Activated CD8-positive, alpha-beta T cell treated with anti-CD3 and anti-CD28 coated beads, Interleukin-2, amount 10 ng/mL, durations not matched to agents 7 days and 5 days (primary cell): ENCODE measurements around the gene CNPPD1. TPM values are rescaled to one million over a fixed set of nuclear protein-coding genes. Genes with fewer than 3 reads are reported as not detected.
A peak's percentile ranks its signal among the peaks of the same experiment; 100 is the strongest.

Experiments
- ATAC-seq: fragments of 150-1000 bp; cut with Tn5 transposase; one replicate; pipeline ENCODE4 v1.10.0; 2021; ENCODE audit warnings: moderate library complexity
- CTCF ChIA-PET: fragments of 350-600 bp; sonication (Branson Sonifier 250); formaldehyde crosslinking; loops from one replicate; lab custom pipeline; 2021; ENCODE audit warnings: antibody characterized with exemption; lab: Charles Lee
- POLR2A ChIA-PET: fragments of 350-600 bp; sonication (Branson Sonifier 250); formaldehyde crosslinking; loops from one replicate; lab custom pipeline; 2021; ENCODE audit warnings: antibody characterized with exemption; lab: Charles Lee
- DNase-seq: peaks from one replicate; pipeline ENCODE4 v3.0.0-alpha.2; 2020
- H3K27ac Mint-ChIP-seq: one replicate; pipeline ENCODE4 v1.8.0; 2021; ENCODE audit warnings: mild to moderate bottlenecking, mixed read lengths
- H3K27me3 Mint-ChIP-seq: one replicate; pipeline ENCODE4 v1.8.0; 2021; ENCODE audit warnings: low read depth, mixed read lengths
- H3K36me3 Mint-ChIP-seq: one replicate; pipeline ENCODE4 v1.8.0; 2021; ENCODE audit warnings: low read depth, mixed read lengths
- H3K4me1 Mint-ChIP-seq: one replicate; pipeline ENCODE4 v1.8.0; 2021; ENCODE audit warnings: low read depth, mixed read lengths
- H3K4me3 Mint-ChIP-seq: one replicate; pipeline ENCODE4 v1.8.0; 2021; ENCODE audit warnings: mild to moderate bottlenecking, mixed read lengths
- H3K9me3 Mint-ChIP-seq: one replicate; pipeline ENCODE4 v1.8.0; 2022; ENCODE audit warnings: mixed read lengths; ENCODE audit not compliant: insufficient read depth
- total RNA-seq, 2 experiments: library from RNA; stranded (reverse); gene quantifications; one replicate each; pipeline ENCODE4 v1.2.3, GENCODE V29; 2021

Gene CNPPD1
- 10 to 100 TPM; 75.1 to 81.4 TPM for total RNA-seq

DNA sequence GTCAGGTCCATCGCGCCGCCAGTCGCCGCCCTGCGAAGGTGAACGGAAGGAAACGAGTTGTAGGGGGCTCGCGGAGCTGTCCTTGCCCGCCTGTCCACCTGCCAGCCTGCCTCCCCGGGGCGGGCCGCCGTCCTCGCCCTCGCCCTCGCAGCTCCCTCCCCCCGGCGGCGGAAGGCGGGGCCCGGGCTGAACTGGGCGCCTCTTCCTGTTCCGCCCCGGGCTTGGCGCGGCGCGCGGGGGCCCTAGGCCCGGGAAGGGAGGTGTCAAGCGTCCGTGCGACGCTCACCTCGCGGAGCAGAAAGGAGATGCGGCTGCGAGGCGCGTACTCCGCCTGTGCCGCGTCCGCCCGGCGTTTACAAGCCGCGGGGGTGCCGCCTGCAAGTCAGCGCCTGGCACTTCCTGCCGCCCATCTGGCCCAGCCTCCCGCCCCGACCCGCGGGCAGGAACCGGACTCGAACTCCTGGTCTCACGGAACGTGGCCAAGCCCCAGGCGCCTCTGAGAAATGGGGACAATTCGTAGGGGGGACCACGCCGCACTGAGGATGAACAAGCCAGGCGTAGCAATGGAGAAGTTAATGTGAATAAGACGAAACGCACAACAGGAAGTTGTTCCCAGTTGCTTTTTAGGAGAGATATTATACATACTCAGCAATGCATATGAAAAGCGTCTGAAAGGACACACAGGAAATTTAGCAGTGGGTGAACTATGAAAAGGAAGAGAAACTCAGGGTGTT lies at the start of gene CNPPD1:
CNPPD1 (minus strand) TSS at position 108 of the 734 bp plus-strand sequence; CDS start at position 11, 97 bp downstream.
- Mint-ChIP-seq H3K36me3 (peaks cover 71% of the 10 kb centered on the region), H3K27ac (peak within 1 kb of the TSS; percentile 95), H3K4me3 (peak within 1 kb of the TSS; percentile 86), H3K27me3 (no peaks in the 10 kb centered on the region), H3K4me1 (peaks cover 58% of the 10 kb centered on the region), H3K9me3 (no peaks in the 10 kb centered on the region)
- ATAC-seq (peak; percentile 84), DNase-seq (peak; percentile 90)
- CTCF ChIA-PET: interaction anchor here (0.9 to 2.7 kb wide), 10 partner anchors 15 to 102 kb away, joined by 3 to 20 read pairs (median 6); partner anchors contain the start of genes DNAJB2, NHEJ1 and ZFAND2B
- POLR2A ChIA-PET: interaction anchor here (0.6 to 3.9 kb wide), 21 partner anchors 12 to 210 kb away, joined by 3 to 49 read pairs (median 4); partner anchors contain the start of genes ABCB6, ANKZF1, ATG9A and DNAJB2

DNA sequence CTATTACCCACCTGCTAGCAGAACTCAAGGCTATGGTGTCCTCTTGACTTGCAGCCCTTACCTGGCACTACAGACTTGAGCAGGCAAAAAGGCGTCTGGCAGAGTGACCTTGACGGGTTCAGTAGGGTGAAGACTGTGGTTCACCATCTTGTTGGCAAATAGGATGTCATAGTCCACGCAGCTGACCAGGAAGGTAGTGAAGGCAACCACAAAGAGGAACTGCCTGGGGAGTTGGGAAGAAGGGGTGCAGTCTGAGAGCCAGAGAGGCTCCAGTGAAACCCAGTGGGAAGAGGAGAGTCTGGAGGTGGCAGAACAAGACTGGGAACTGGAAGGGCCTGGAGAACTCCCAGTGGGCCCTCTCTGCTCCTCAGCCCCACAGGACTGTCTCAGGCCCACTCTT lies 48.6 kb upstream of the CNPPD1 start:
- ATAC-seq: no peak
- DNase-seq: no peak
- Mint-ChIP-seq H3K9me3 (no peaks in the 10 kb centered on the region), H3K4me3 (no peak overlapping the region), H3K4me1 (peaks cover 35% of the 10 kb centered on the region), H3K36me3 (peaks cover 64% of the 10 kb centered on the region), H3K27me3 (no peaks in the 10 kb centered on the region), H3K27ac (no peak overlapping the region)
- POLR2A ChIA-PET: interaction anchor here (0.6 kb wide), 1 partner anchor 106 kb away, joined by 3 read pairs; no protein-coding TSS in a partner anchor
- CTCF ChIA-PET: interaction anchor here (5.5 kb wide), 1 partner anchor 69 kb away, joined by 32 read pairs; no protein-coding TSS in a partner anchor

GRCh38 chr2:219223831-219224610 lies 47.3 kb upstream of the CNPPD1 start:
- no peaks in the 10 kb centered on the region for H3K27me3 Mint-ChIP-seq
- DNase-seq (no peak), ATAC-seq (no peak)
- H3K27ac Mint-ChIP-seq: no peak overlapping the region
- no peaks in the 10 kb centered on the region for H3K9me3 Mint-ChIP-seq
- no peak overlapping the region for H3K4me3 Mint-ChIP-seq
- peaks cover 38% of the 10 kb centered on the region for H3K4me1 Mint-ChIP-seq
- peaks cover 70% of the 10 kb centered on the region for H3K36me3 Mint-ChIP-seq
- POLR2A ChIA-PET: interaction anchor here (0.6 to 1.1 kb wide), 2 partner anchors 30 kb away, joined by 3 to 5 read pairs; partner anchors contain the start of gene TUBA4A
- CTCF ChIA-PET: interaction anchor here (1.2 kb wide), 1 partner anchor 71 kb away, joined by 5 read pairs; no protein-coding TSS in a partner anchor

DNA sequence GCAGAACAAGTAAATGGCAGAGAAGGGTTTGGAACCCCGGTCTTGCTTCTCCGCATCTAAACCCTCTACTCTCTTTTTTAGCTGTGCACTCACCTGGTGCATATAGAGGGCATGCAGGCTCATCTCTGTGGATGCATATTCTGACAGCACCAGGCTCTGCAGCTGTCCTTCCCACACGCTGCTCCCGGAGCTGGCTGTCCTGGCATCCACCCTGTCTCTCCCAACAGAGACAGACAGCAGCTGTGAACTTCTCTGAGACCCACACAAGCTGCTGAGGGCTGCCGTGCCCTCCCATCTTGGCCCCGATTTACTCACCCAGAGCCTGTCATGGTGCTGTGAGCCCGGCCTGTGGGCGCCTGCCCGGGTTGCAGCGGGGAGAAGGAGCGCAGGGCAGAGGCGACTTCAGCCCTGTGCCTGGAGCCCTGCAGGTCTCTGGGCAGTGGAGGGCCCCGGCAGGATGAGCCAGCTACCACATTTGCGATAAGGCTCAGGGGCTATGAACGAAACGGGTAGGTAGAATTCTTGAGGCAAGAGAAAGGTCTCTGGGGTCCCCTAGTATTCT lies 45.3 kb upstream of the CNPPD1 start:
- H3K27me3 Mint-ChIP-seq: no peaks in the 10 kb centered on the region
- ChIA-PET CTCF (no interaction called here), POLR2A (no interaction called here)
- H3K4me1 Mint-ChIP-seq: peaks cover 33% of the 10 kb centered on the region
- peaks cover 58% of the 10 kb centered on the region for H3K36me3 Mint-ChIP-seq
- H3K27ac Mint-ChIP-seq: no peak overlapping the region
- no peaks in the 10 kb centered on the region for H3K9me3 Mint-ChIP-seq
- no peak overlapping the region for H3K4me3 Mint-ChIP-seq
- no peak for DNase-seq
- no peak for ATAC-seq

DNA sequence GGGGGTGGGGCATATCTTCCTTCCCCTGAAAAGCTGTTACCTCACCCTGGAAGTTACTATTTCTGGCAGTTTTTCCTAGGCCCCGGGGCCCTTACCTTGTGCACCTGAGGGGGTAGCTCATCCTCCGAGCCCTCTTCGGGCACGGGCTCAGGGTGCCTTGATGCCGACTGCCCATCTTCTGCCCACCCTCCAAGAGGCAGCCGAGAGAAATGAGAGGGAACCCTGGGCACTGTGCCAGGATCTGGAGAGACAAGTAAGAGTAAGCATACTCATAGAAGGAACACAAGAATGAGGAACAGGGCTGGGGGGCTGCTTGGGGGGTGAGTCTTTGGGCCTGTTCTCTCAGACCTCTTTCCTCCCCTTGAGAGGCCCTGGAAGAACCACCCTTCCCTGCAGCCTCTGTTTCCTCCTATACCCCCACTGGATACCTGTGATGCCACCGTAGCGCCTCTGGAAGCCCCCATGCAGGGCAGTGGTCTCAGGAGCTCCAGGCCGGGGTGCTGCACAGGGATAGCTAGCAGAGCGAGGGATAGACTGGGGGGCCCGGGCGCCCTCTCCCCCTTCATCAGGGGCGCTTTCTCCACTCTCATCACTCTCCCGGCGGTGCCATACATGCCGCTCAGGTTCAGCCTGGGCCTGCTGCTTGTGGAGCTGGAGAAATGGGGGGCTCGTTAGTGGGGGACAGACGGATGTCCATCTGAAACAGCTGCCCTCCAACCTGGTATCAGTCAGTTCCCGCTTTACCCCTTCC lies 44.1 kb upstream of the CNPPD1 start:
- Mint-ChIP-seq H3K36me3 (peaks cover 57% of the 10 kb centered on the region), H3K4me3 (no peak overlapping the region), H3K9me3 (no peaks in the 10 kb centered on the region), H3K27ac (no peak overlapping the region), H3K27me3 (no peaks in the 10 kb centered on the region), H3K4me1 (peaks cover 32% of the 10 kb centered on the region)
- ChIA-PET CTCF (interaction anchor here (0.7 to 2.5 kb wide), 2 partner anchors 11 to 74 kb away, joined by 3 to 11 read pairs; no protein-coding TSS in a partner anchor), POLR2A (interaction anchor here (0.7 to 1.2 kb wide), 2 partner anchors 25 to 33 kb away, joined by 3 to 4 read pairs; partner anchors contain the start of gene TUBA4A)
- ATAC-seq (no peak), DNase-seq (no peak)

GRCh38 chr2:219219784-219220532 lies 43.2 kb upstream of the CNPPD1 start:
- Mint-ChIP-seq H3K4me1 (peaks cover 25% of the 10 kb centered on the region), H3K27ac (no peak overlapping the region), H3K27me3 (no peaks in the 10 kb centered on the region), H3K9me3 (no peaks in the 10 kb centered on the region), H3K36me3 (peaks cover 51% of the 10 kb centered on the region), H3K4me3 (no peak overlapping the region)
- no peak for ATAC-seq
- DNase-seq: no peak
- ChIA-PET CTCF (interaction anchor here (0.7 to 5.9 kb wide), 7 partner anchors 9 to 75 kb away, joined by 3 to 25 read pairs (median 4); partner anchors contain the start of genes NHEJ1 and TUBA4A), POLR2A (interaction anchor here (0.8 to 2.5 kb wide), 5 partner anchors 8 to 59 kb away, joined by 3 to 9 read pairs (median 4); partner anchors contain the start of genes DNAJB2 and ZFAND2B)

DNA sequence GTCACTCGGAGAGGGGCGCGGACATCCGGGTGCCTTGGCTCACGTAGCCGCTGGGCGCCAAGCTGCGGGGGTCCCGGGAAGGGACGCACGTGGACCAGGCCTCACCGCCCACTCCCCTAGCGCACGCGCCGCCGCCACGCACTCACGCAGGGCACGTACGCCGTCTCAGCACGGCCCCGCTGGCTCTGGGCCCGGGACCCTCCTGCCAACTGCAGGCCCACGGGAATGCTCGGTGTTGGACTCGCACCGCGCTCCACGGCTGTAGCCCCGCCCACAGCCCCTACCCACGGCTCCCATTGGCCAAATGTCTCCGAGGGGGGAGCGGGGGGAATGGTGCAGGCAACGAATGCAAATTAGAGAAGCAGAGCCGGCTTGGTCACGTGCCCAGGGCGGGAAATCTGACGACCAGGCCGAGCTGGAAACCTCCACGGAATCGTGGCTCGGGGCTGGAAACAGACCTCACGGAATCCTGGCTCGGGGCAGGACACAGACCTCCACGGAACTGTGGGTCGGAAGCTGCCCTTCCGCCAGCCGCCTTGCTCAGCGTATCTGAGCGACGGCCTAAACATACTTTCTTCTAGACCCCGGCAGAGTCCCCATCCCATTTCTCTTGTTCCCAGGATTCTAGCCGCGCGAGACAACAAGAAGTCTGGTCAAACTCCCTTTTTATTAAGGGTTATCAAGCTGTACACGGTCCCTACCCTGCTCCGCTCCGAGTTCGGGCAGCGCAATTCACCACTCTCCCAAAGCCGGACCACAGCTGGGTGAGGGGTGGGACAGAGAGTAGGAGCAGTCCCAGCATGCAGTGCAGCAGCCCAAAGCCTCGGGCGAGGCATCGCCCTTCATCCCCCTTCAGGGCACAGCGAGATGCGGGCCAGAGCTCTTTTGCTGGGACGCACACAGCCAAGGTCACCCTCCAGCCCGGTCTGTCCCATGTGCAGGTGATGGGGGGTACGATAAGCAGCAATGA lies 42.3 kb upstream of the CNPPD1 start, which contains the start of gene ABCB6:
ABCB6 (minus strand) TSS at position 227 of the 970 bp plus-strand sequence. CDS start 285 bp downstream, outside the sequence.
- POLR2A ChIA-PET: interaction anchor here (0.8 to 2.5 kb wide), 12 partner anchors 9 to 60 kb away, joined by 3 to 16 read pairs (median 4); partner anchors contain the start of genes ANKZF1, ATG9A, CNPPD1 and DNAJB2
- ATAC-seq: peak; percentile 77
- DNase-seq: peak; percentile 87
- Mint-ChIP-seq H3K27me3 (no peaks in the 10 kb centered on the region), H3K27ac (peak within 1 kb of the TSS; percentile 75), H3K36me3 (peaks cover 45% of the 10 kb centered on the region), H3K4me3 (peak within 1 kb of the TSS; percentile 77), H3K4me1 (peaks cover 26% of the 10 kb centered on the region), H3K9me3 (no peaks in the 10 kb centered on the region)
- CTCF ChIA-PET: interaction anchor here (0.7 to 5.9 kb wide), 10 partner anchors 9 to 76 kb away, joined by 3 to 25 read pairs (median 6); partner anchors contain the start of genes ATG9A, GLB1L, NHEJ1 and STK16

DNA sequence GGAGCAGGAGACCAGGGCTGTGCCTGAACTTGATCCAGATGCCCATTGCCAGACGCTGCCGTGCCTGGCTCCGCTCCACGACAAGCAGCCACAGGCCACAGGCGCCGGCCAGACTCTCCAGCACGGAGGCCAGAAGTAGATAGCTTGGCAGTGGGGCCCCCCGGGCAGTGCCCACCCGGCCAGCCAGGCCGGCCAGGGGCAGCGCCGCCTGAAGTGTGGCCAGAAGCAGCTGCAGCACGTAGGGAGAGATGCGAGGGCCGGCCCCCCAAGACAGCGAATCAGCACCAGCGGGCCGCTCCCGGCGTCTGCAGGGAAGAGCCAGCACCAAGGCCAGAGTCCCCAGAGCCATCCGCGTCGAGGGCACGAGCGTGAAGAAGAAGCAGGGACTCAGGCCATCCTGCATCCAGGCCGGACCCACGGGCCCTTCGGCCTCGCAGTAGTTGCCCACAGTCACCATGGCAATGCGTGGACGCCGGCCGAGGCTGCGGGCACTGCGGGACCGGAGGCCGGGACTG lies 41.5 kb upstream of the CNPPD1 start:
- Mint-ChIP-seq H3K9me3 (no peaks in the 10 kb centered on the region), H3K27ac (peak overlapping the region; percentile 75), H3K27me3 (no peaks in the 10 kb centered on the region), H3K4me1 (peaks cover 27% of the 10 kb centered on the region), H3K36me3 (peaks cover 41% of the 10 kb centered on the region), H3K4me3 (peak overlapping the region; percentile 77)
- CTCF ChIA-PET: interaction anchor here (1.5 to 5.9 kb wide), 7 partner anchors 9 to 77 kb away, joined by 3 to 25 read pairs (median 10); partner anchors contain the start of genes ATG9A, GLB1L, NHEJ1 and STK16
- ATAC-seq (peak; percentile 61), DNase-seq (peak; percentile 50)
- POLR2A ChIA-PET: interaction anchor here (0.9 to 2.5 kb wide), 9 partner anchors 9 to 42 kb away, joined by 3 to 16 read pairs (median 5); partner anchors contain the start of genes ANKZF1, ATG9A, CNPPD1 and TUBA4A

GRCh38 chr2:219216535-219216915 lies 39.8 kb upstream of the CNPPD1 start:
- H3K4me1 Mint-ChIP-seq: peaks cover 33% of the 10 kb centered on the region
- H3K27me3 Mint-ChIP-seq: no peaks in the 10 kb centered on the region
- ChIA-PET CTCF (interaction anchor here (0.8 to 5.9 kb wide), 7 partner anchors 10 to 79 kb away, joined by 3 to 25 read pairs (median 7); partner anchors contain the start of genes ATG9A, NHEJ1 and ZFAND2B), POLR2A (interaction anchor here (0.9 to 1.8 kb wide), 5 partner anchors 10 to 40 kb away, joined by 3 to 5 read pairs (median 3); partner anchors contain the start of genes ATG9A, CNPPD1 and TUBA4A)
- no peak overlapping the region for H3K4me3 Mint-ChIP-seq
- ATAC-seq (no peak), DNase-seq (no peak)
- peak overlapping the region; percentile 36 for H3K27ac Mint-ChIP-seq
- no peaks in the 10 kb centered on the region for H3K9me3 Mint-ChIP-seq
- peaks cover 38% of the 10 kb centered on the region for H3K36me3 Mint-ChIP-seq
